Fibroblast of the conjunctiva (primary cell): ENCODE measurements around the gene HOMER2.

Experiments
- DNase-seq: peaks from one replicate; pipeline ENCODE4 v3.0.0-alpha.2; 2010; ENCODE audit warnings: low read depth

Gene HOMER2

GRCh38 chr15:82930461-82930860 is 22.1 kb downstream of the HOMER2 start:
- no peak for DNase-seq

DNA sequence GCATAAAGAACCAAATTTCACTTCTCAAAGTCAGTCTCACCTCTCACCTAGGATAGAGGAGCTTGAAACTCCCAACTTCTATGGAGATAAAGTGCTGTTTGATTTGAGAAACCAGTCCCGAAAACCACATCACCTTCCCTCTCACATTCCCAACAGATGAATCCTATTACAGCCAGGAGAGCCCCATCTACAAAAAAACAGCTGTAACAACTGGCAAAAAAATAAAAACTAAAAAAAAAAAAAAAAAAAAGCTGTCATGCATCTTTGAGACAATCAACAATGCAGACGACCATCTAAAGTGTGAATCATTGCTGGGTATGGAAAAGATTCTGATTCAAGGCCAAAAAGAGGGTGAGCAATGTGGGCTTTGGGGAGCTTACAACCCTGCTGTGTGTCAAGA is 23.8 kb downstream of the HOMER2 start:
- DNase-seq, result no peak

DNA sequence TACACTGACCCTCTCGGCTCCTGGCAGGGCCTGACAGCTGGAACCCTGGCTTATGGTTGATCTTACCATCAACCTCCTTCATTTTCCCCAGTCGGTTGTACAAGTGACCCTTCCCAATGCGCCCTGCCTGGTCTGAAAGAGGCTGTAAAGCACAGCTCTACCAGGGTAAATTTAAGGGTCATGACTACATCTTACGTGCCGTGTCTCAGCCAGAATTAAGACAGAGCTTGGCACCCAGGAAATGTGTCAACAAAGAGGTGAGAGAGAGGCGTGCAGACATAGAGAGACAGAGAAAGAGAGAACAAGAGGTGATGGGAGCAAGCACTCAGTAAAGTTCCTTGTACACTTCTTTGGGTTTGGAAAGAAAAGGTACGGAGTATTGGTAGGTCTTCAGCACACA is 28.8 kb downstream of the HOMER2 start:
- no peak for DNase-seq

DNA sequence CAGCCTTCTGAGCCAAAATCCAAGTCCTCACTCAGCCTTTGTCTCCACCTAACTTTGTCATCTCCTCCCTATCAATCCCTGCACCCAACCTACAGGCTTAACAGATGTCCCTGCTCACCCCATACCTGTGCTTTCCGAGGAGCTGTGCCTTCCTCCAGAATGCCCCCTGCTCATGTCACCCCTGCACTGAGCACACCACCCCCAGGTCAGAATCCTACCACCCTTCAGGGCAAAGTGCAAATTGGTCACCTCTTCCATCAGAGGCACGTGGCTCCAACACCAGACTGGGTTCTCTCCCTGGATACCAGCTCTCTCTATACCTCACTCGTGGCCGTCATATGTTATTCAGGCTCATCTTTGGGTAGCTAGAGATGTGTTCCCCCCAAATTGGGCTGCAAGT is 29.8 kb downstream of the HOMER2 start:
- DNase-seq, result no peak

DNA sequence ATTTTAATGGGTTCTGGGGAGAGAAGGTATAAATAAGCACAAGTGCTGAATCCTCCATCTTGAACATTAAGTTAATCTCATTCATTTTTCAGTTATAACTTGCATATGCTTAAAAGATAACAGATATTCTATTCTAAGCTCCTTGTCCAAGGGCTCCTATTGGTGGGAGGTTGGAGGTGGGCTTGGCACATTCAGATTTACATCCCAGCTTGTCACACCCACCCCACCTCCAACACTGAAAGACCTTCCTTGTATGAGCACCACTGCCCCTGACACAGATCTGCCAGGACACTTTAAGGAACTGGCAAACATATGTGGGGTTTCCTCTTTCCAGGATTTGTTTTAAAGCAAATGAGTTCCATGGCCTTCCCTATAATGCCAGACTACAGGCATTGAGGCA is 30.6 kb downstream of the HOMER2 start:
- DNase-seq, result no peak

DNA sequence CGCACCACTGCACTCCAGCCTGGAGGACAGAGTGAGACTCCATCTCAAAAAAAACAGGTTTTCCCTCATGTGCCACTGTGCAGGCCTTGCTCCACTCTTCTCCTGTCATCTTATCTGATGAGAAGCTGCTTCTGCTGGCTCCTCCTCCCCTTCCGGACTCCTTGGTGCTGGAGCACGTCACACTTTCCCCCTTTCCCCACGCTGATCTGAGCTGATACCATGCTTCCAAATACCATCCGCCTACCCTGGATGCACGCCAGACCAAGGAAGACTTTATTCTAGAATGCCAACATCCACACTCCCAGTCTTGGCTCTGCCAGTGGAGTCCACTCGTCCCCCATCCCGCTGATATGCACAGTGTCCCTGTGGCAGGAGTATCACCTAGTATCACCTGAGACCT is 31.3 kb downstream of the HOMER2 start:
- no peak for DNase-seq

- no peak for DNase-seq
Measured at GRCh38 chr15:82919231-82919886, 33.2 kb downstream of the HOMER2 start.

DNA sequence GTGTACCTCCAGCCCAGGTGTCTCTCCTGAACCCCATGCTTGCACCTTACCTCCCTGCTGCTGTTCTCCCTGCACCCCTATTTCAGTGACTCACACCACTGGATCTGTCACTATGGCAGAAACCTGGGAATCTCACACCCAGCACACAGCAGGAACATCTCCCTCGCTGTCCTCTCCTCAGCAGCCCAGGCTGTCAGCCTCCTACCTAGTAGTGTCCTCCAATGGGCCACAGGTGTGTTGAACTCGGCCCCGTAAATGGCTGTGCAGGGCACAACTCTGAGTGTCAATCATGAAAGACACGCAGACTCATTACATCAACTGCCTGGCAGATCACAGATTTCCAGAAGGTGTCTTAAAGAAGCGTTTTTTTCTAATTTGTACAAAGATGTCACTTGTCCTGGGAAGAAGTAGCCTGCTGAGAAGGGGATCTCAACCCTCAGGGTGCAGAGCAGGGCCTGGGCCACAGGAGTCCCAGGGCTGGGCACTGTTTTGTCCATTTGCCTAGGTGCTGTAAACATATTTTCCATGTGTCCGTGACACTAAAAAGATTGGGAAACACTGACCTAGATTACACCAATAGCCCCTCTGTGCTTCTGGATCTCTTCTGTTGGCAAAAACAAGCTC is 33.8 kb downstream of the HOMER2 start:
- no peak for DNase-seq

DNA sequence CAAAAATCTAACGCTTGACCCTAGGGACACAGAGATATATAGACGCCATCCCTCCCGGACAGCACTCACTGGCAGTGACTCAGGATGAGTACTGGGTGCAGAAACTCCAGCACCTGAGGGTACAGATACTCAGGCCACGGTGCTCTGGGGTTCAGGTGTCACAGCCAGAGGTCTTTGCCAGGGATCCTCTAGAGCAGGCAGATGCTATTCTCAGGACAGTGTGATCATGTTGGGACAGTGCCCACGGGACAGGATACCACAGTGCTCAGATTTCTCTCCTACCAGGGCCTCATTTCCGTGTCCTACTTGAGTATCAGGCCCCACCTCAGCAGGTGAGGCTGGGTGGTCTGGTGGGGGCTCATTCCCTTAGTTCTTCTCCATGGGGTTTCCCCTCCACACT is 34.4 kb downstream of the HOMER2 start:
- DNase-seq, result no peak

GRCh38 chr15:82917249-82917648 is 35.3 kb downstream of the HOMER2 start:
- no peak for DNase-seq

DNA sequence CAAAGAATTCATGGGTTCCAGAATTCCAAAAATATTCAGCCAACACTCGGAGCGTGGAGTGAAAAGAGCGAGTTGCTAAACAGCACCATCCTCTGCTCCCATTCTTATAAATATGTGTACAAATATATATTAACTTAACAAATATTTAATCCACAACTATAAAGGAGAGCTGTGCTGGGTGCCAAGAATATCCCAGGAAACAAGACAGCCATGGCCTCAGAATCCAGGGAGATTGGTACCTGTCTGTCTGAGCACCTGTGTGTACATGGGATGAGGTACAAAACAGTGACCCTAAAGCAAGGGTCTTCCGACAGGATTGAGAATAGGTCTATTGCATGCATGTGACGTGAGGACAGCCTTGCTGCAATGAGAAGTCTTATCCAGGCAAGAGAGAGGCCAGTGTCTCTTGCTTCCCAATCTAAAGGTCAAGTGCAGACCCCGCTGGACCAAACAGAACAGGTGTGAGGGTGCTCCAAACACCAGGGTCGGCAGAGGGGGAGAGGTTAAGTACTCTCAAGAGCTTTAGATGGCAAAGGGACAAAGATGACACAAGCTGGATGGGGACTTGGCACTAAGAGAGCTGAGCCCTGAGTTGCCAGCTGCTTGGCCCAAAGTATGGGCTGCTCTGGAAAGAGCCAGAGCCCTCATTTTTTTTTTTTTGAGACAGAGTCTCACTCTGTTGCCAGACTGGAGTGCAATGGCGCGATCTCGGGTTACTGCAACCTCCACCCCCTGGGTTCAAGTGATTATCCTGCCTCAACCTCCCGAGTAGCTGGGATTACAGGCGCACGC is 36.2 kb downstream of the HOMER2 start:
- no peak for DNase-seq

- DNase-seq, result no peak
Measured at GRCh38 chr15:82914396-82914795, 38.1 kb downstream of the HOMER2 start.

DNA sequence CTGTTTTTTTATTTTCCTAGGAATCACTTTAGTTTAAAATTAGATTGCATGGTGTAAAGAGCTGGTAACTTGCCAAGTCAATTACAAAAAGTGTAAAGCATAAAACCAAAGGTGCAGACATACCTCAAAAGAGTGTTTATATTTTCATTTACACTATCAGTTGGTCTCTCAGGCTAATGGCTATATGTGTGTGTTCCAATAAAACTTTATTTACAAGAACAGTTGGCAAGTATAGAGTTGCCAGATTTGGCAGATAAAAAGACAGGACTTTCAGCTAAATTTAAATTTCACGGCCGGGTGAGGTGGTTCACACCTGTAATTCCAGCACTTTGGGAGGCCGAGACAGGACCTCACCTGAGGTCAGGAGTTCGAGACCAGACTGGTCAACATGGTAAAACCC is 41.1 kb downstream of the HOMER2 start:
- DNase-seq, result no peak

DNA sequence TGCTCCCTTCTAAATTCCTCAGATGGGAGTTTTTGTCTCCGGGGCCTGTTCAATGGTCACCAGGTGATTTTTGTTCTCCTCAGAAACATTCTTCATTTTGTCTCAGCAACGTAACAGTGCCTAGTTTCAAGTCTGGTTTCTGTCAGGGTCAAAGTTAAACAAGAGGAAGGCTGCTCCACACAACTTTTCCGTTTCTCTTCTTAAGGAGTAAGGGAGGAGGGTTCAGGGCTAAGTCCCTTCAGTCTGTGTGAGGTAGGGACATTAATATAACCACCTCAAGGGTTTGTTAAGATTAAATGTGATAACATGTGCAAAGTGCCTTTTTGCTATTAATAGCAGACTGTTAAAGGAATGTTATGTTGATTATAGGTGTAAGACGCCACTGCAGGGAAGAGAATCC is 41.8 kb downstream of the HOMER2 start:
- no peak for DNase-seq

- no peak for DNase-seq
Measured at GRCh38 chr15:82909080-82909815, 43.3 kb downstream of the HOMER2 start.

GRCh38 chr15:82907350-82907749 is 45.2 kb downstream of the HOMER2 start:
- no peak for DNase-seq

DNA sequence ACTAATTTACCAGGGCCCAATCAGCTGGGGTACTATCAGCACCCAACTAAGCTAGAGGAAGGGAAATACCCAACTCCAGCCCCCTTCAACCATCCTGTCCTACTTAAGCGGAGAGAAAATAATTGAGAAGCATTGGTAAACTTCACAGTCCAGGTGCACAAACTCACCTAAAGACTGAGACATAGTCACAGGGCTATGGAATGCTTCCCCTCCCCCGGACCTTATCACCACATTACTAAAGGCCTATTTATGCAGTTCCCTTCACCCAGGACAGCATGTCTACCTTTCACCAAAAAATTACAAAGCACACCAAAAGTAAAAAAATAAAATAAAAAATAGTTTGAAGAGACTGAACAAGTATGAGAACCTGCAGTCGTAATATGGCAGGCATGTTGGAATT is 47.9 kb downstream of the HOMER2 start:
- no peak for DNase-seq

DNA sequence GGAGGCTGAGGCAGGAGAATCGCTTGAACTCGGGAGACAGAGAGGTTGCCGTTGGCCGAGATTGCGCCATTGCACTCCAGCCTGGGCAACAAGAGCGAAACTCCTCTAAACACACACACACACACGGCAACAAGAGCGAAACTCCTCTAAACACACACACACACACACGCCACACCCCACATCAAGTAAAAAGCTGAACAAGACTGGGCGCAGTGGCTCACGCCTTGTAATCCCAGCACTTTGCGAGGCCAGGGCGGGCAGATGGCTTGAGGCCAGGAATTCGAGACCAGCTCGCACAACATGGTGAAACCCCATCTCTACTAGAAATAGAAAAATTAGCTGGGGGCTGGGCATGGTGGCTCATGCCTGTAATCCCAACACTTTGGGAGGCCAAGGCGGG is 49.0 kb downstream of the HOMER2 start:
- DNase-seq, result no peak

- DNase-seq, result no peak
Measured at GRCh38 chr15:82901114-82901805, 51.3 kb downstream of the HOMER2 start.

- DNase-seq, result no peak
Measured at GRCh38 chr15:82900511-82901060, 51.9 kb downstream of the HOMER2 start.

GRCh38 chr15:82898961-82899360 is 53.6 kb downstream of the HOMER2 start:
- no peak for DNase-seq

DNA sequence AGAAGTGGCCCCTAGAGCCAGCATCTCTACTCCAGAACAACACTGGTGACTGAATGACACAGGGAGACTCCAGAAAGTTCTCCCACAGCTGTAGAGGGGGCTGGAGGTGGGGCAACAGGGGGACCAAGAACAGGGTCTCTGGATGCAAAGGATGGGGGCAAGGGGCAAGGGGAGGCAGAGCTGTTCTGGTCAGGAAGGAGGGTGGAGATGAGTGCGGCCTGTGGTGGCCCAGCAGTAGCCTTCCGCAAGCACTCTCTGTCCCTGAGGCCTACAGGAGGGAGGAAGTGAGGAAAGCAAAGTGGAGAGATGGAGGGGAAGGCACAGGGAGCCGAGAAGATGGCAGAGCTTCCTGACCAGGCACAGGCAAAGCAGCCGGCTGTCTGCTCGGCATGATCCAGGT is 56.5 kb downstream of the HOMER2 start:
- DNase-seq, result no peak
